SK-N-SH treated with all-trans-retinoic acid at 6 μM for 48 hours (cell line): Measurements from ENCODE around the gene GPC6.

ENCODE experiments used
- BACH2 ChIP-seq: fragments of 250-450 bp; sonication (Bioruptor Pico); IDR thresholded peaks from 2 replicates; pipeline ENCODE4 v1.9.0; 2021; ENCODE audit warnings: mild to moderate bottlenecking, borderline replicate concordance
- CREB5 ChIP-seq: fragments of 250-450 bp; sonication (Bioruptor Pico); IDR thresholded peaks from 2 replicates; pipeline ENCODE4 v1.5.1; 2020; ENCODE audit warnings: low read depth, mild to moderate bottlenecking, moderate library complexity
- ESRRG ChIP-seq: fragments of 250-450 bp; sonication (Bioruptor Pico); IDR thresholded peaks from 2 replicates; pipeline ENCODE4 v1.6.1; 2021; ENCODE audit warnings: mild to moderate bottlenecking
- GLIS3 ChIP-seq: fragments of 250-450 bp; sonication (Bioruptor Pico); IDR thresholded peaks from 2 replicates; pipeline ENCODE4 v1.5.0; 2020; ENCODE audit warnings: mild to moderate bottlenecking, moderate library complexity
- ISL1 ChIP-seq: fragments of 250-450 bp; sonication (Bioruptor Pico); IDR thresholded peaks from 2 replicates; pipeline ENCODE4 v2.1.2; 2022; ENCODE audit warnings: mild to moderate bottlenecking, moderate library complexity
- PATZ1 ChIP-seq: fragments of 250-450 bp; sonication (Bioruptor Pico); IDR thresholded peaks from 2 replicates; pipeline ENCODE4 v1.8.0; 2020; ENCODE audit warnings: mild to moderate bottlenecking, moderate library complexity, borderline replicate concordance
- POU6F1 ChIP-seq: fragments of 250-450 bp; sonication (Bioruptor Pico); IDR thresholded peaks from 2 replicates; pipeline ENCODE4 v1.8.0; 2021; ENCODE audit warnings: low read depth, mild to moderate bottlenecking, moderate library complexity, borderline replicate concordance
- PPARA ChIP-seq: fragments of 250-450 bp; sonication (Bioruptor Pico); IDR thresholded peaks from 2 replicates; pipeline ENCODE4 v1.5.0; 2020; ENCODE audit warnings: mild to moderate bottlenecking, borderline replicate concordance
- SNAI2 ChIP-seq: fragments of 250-450 bp; sonication (Bioruptor Pico); IDR thresholded peaks from 2 replicates; pipeline ENCODE4 v1.5.0; 2020; ENCODE audit warnings: mild to moderate bottlenecking, moderate library complexity

GRCh38 chr13:93398167-93399035, 171.8 kb downstream of the GPC6 start:
- TF ChIP-seq PPARA (CRISPR knock-in tag) (no peak), CREB5 (CRISPR knock-in tag) (no peak), ISL1 (peak; percentile 34), SNAI2 (no peak), GLIS3 (no peak), POU6F1 (CRISPR knock-in tag) (no peak), ESRRG (no peak), BACH2 (CRISPR knock-in tag) (no peak), PATZ1 (CRISPR knock-in tag) (no peak)
